ENCODE data around the gene POLR3B.

Gene POLR3B

DNA sequence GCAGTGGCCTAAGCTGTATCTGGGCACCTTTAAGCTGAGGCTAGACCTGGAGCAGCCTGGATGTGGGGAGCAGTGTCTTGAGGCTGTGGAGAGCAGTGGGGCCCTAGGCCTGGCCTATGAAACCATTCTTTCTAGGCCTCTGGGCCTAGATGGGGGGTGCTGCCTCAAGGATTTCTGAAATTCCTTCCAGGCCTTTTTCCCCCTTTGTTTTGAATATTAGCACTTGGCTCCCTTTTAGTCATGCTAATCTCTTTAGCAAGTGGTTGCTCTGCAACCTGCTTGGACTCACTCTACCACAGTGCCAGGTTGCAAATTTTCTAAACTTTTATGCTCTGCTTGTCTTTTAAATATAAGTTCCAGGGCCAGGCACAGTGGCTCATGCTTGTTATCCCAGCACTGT lies 183.7 kb downstream of the POLR3B start:
- H3K4me3 Mint-ChIP-seq = no peak overlapping the region
- peaks cover 21 to 24% of the 10 kb centered on the region in 2 donors for H3K9me3 Mint-ChIP-seq
- ATAC-seq (replicated peaks) (no peak), DNase-seq (no peak)
- H3K36me3 Mint-ChIP-seq = no peaks in the 10 kb centered on the region
- no peaks in the 10 kb centered on the region for H3K4me1 Mint-ChIP-seq
- peaks cover 8 to 16% of the 10 kb centered on the region in 2 donors for H3K27me3 Mint-ChIP-seq
- H3K27ac Mint-ChIP-seq = no peak overlapping the region

DNA sequence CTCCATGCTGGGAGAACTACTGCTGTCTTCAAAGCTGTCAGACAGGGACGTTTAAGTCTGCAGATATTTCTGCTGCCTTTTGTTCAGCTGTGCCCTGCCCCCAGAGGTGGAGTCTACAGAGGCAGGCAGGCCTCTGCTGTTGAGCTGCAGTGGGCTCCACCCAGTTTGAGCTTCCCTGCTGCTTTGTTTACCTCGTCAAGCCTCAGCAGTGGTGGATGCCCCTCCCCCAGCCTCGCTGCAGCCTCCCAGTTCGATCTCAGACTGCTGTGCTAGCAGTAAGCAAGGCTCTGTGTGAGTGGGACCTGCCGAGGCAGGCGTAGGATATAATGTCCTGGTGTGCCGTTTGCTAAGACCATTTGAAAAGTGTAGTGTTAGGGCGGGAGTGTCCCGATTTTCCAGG lies 193.9 kb downstream of the POLR3B start:
- Mint-ChIP-seq H3K4me3 (no peak overlapping the region), H3K36me3 (peaks cover 0 to 1% of the 10 kb centered on the region in 2 donors), H3K9me3 (peaks cover 16 to 23% of the 10 kb centered on the region in 2 donors), H3K27me3 (peaks cover 21 to 39% of the 10 kb centered on the region in 2 donors), H3K27ac (no peak overlapping the region), H3K4me1 (no peaks in the 10 kb centered on the region)
- ATAC-seq (replicated peaks) (no peak), DNase-seq (no peak)

DNA sequence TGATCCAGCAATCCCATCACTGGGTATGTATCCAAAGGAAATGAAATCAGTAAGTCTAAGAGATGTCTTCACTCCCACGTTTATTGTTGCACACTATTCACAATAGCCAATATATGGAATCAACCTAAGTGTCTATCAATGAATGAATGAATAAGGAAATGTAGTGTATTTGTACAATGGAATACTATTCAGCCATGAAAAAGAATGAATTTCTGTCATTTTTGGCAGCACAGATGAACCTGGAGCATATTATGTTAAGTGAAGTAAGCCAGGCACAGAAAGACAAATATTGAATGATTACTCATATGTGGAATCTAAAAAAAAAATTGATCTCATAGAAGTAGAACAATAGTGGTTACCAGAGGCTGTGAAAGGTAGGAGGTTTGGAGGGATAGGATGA lies 194.7 kb downstream of the POLR3B start:
- H3K36me3 Mint-ChIP-seq = peaks cover 0 to 1% of the 10 kb centered on the region in 2 donors
- no peak for DNase-seq
- no peaks in the 10 kb centered on the region for H3K4me1 Mint-ChIP-seq
- peaks cover 21 to 41% of the 10 kb centered on the region in 2 donors for H3K27me3 Mint-ChIP-seq
- no peak for ATAC-seq (replicated peaks)
- H3K27ac Mint-ChIP-seq = no peak overlapping the region
- H3K4me3 Mint-ChIP-seq = no peak overlapping the region
- peaks cover 14 to 19% of the 10 kb centered on the region in 2 donors for H3K9me3 Mint-ChIP-seq

All from stimulated activated naive B cell treated with anti-CD40 and anti-IgM and Interleukin-4, amounts not matched to agents 10 μg/mL and 1 μg/mL and 100 μg/mL, for 72 hours (primary cell).